Mesendoderm (in vitro differentiated cells): Measurements from ENCODE around the gene CARD10.

Experiments
- DNase-seq: peaks from one replicate; pipeline ENCODE4 v3.0.0; 2013
- H2AK5ac ChIP-seq: 2 replicates; pipeline ENCODE4 v1.6.1; 2013; ENCODE audit warnings: low read length, inconsistent platforms
- H2BK120ac ChIP-seq: 2 replicates; pipeline ENCODE4 v1.6.1; 2013; ENCODE audit warnings: low read depth, mild to moderate bottlenecking, low read length, moderate library complexity, mixed read lengths
- H2BK15ac ChIP-seq: replicated peaks from 2 replicates; pipeline ENCODE4 v1.6.1; 2013; ENCODE audit warnings: low read depth, mild to moderate bottlenecking, moderate library complexity
- H2BK5ac ChIP-seq: 2 replicates; pipeline ENCODE4 v1.6.1; 2013; ENCODE audit warnings: low read length, inconsistent platforms
- H3K18ac ChIP-seq: 2 replicates; pipeline ENCODE4 v1.6.1; 2013; ENCODE audit warnings: mild to moderate bottlenecking, low read length, mixed read lengths
- H3K23ac ChIP-seq: one replicate; pipeline ENCODE4 v1.6.1; 2013; ENCODE audit warnings: low read length
- H3K27ac ChIP-seq: 2 replicates; pipeline ENCODE4 v1.5.1; 2013; ENCODE audit warnings: low read depth, mild to moderate bottlenecking, inconsistent platforms, low read length, moderate library complexity
- H3K27me3 ChIP-seq: 2 replicates; pipeline ENCODE4 v1.6.1; 2013; ENCODE audit warnings: low read length, control low read depth, mild to moderate bottlenecking, inconsistent platforms; ENCODE audit not compliant: insufficient read depth, poor library complexity
- H3K36me3 ChIP-seq: 2 replicates; pipeline ENCODE4 v1.6.1; 2013; ENCODE audit warnings: low read length, inconsistent platforms; ENCODE audit not compliant: control insufficient read depth, insufficient read depth
- H3K4ac ChIP-seq: one replicate; pipeline ENCODE4 v1.6.1; 2013; ENCODE audit warnings: low read depth, mild to moderate bottlenecking, low read length, moderate library complexity
- H3K4me1 ChIP-seq: 2 replicates; pipeline ENCODE4 v1.6.1; 2013; ENCODE audit warnings: low read depth, low read length, inconsistent platforms; ENCODE audit not compliant: control insufficient read depth
- H3K4me2 ChIP-seq: 2 replicates; pipeline ENCODE4 v1.6.1; 2013; ENCODE audit warnings: low read length
- H3K4me3 ChIP-seq: 2 replicates; pipeline ENCODE4 v1.5.1; 2013; ENCODE audit warnings: mild to moderate bottlenecking, low read length
- H3K56ac ChIP-seq: one replicate; pipeline ENCODE4 v1.6.1; 2013; ENCODE audit warnings: low read length
- H3K79me1 ChIP-seq: 2 replicates; pipeline ENCODE4 v1.6.1; 2013; ENCODE audit warnings: low read length, inconsistent platforms
- H3K79me2 ChIP-seq: 2 replicates; pipeline ENCODE4 v1.6.1; 2013; ENCODE audit warnings: mild to moderate bottlenecking, low read length; ENCODE audit not compliant: control insufficient read depth, insufficient read depth
- H3K9ac ChIP-seq: 2 replicates; pipeline ENCODE4 v1.6.1; 2013; ENCODE audit warnings: low read length, inconsistent platforms
- H4K5ac ChIP-seq: one replicate; pipeline ENCODE4 v1.6.1; 2013; ENCODE audit warnings: low read length
- H4K8ac ChIP-seq: one replicate; pipeline ENCODE4 v1.6.1; 2013; ENCODE audit warnings: low read depth, mild to moderate bottlenecking, control low read depth, low read length, moderate library complexity
- WGBS: extraction: QIAGEN DNeasy Blood & Tissue Kit; methylation state at CpG from one replicate; pipeline ENCODE4 v1.1.7; 2013; ENCODE audit warnings: low lambda C conversion rate, missing lambda C conversion rate; ENCODE audit not compliant: insufficient coverage; ENCODE audit errors: extremely low coverage; 5-methylcytosine and 5-hydroxymethylcytosine counted together

Gene CARD10

DNA sequence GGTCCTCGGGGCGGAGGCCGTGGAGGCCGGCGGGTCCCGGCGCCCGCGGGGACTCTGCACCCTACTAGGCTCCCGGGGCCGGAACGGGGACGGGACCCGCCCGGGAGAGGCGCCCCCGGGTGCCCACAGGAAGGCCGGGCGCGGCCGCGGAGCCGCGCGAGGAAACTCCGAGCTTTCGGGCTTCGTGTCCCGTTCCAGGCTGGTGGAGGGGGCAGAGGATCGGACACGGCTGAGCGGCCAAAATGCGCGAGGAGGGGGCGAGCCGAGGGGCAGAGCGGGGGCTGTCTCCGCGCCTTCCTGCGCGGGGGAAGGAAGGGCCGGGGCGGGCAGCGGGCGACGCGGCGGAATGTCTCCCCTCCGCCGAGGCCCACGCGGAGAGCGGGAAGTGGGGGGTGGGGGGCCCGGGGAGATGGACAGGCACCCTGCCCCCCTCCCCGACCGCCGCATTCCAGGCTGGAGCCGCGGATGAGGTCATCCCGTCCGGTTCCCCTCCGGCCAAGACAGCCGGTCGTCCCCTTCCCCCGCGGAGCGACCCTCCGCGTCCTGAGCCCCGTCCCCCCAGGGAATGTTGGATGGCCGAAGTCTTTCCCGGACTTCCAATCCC is 41.5 kb upstream of the CARD10 start:
- peaks cover 6% of the 10 kb centered on the region for H3K36me3 ChIP-seq
- peaks cover 19% of the 10 kb centered on the region for H3K79me1 ChIP-seq
- peak overlapping the region; percentile 71 for H3K23ac ChIP-seq
- no peaks in the 10 kb centered on the region for H3K27me3 ChIP-seq
- peak overlapping the region; percentile 88 for H3K4me2 ChIP-seq
- H3K9ac ChIP-seq: peak overlapping the region; percentile 93
- peak overlapping the region; percentile 99 for H3K18ac ChIP-seq
- peaks cover 25% of the 10 kb centered on the region for H3K4me1 ChIP-seq
- peak overlapping the region; percentile 95 for H3K56ac ChIP-seq
- H3K27ac ChIP-seq: peak overlapping the region; percentile 96
- no peak overlapping the region for H4K5ac ChIP-seq
- H2BK15ac ChIP-seq: peak overlapping the region; percentile 4
- H2AK5ac ChIP-seq: no peak overlapping the region
- peak overlapping the region; percentile 53 for H2BK5ac ChIP-seq
- peak; percentile 68 for DNase-seq
- H3K79me2 ChIP-seq: peaks cover 37% of the 10 kb centered on the region
- no CpG with 5 or more reads among the region's 72 CpGs for WGBS
- peak overlapping the region; percentile 79 for H3K4me3 ChIP-seq
- H4K8ac ChIP-seq: no peak overlapping the region
- peak overlapping the region; percentile 76 for H2BK120ac ChIP-seq
- H3K4ac ChIP-seq: peak overlapping the region; percentile 88

DNA sequence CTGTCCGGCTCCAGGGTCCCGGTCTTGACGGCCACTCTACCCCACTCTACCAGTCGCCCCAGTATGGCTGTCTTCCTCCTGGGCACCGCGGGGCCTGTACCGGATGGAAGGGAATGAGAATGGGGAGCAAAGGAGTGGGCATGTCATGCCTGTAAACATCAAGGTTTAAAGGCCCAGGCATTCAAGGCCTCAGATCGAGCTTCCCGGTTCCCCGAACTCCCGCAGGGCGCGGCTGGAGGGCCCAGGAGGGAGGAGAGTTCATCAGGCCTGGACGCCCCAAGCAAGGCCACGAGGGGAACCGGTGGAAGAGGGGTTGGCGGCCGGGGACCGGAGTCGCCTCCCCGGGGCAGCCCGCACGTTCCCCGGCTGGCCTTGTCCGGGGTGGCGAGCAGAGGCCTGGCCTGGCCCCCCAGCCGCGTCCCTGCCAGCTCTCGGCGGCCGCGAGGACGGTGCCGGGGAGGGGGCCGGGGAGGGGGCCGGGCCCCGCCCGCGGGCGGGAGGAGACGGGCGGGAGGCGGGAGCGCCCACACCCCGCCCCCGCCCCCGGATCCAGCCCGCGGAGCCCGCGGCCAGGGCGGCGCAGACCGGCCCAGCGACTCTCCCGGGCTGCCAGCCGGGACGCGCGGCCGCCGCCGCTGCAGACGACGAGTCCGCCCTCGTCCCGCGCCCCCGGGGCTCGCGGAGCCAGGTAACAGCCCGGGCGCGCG is 40.8 kb upstream of the CARD10 start, which contains the start of gene CDC42EP1:
Gene CDC42EP1 (plus strand): TSS at position 580 of the 707 bp plus-strand sequence. CDS start 5,870 bp downstream, outside the sequence.
- no peak within 1 kb of the TSS for H4K5ac ChIP-seq
- no peaks in the 10 kb centered on the region for H3K27me3 ChIP-seq
- H3K23ac ChIP-seq: peak within 1 kb of the TSS; percentile 81
- H3K79me1 ChIP-seq: peaks cover 19% of the 10 kb centered on the region
- H3K27ac ChIP-seq: peak within 1 kb of the TSS; percentile 96
- H3K4me2 ChIP-seq: peak within 1 kb of the TSS; percentile 88
- peaks cover 25% of the 10 kb centered on the region for H3K4me1 ChIP-seq
- peak within 1 kb of the TSS; percentile 93 for H3K4ac ChIP-seq
- H3K9ac ChIP-seq: peak within 1 kb of the TSS; percentile 93
- peak within 1 kb of the TSS; percentile 4 for H2BK15ac ChIP-seq
- no peak within 1 kb of the TSS for H4K8ac ChIP-seq
- peak within 1 kb of the TSS; percentile 95 for H3K56ac ChIP-seq
- peak within 1 kb of the TSS; percentile 99 for H3K18ac ChIP-seq
- peak; percentile 84 for DNase-seq
- peak within 1 kb of the TSS; percentile 79 for H3K4me3 ChIP-seq
- H2BK120ac ChIP-seq: peak within 1 kb of the TSS; percentile 76
- H3K79me2 ChIP-seq: peaks cover 37% of the 10 kb centered on the region
- no peak within 1 kb of the TSS for H2AK5ac ChIP-seq
- H2BK5ac ChIP-seq: peak within 1 kb of the TSS; percentile 91
- no CpG with 5 or more reads among the region's 76 CpGs for WGBS
- H3K36me3 ChIP-seq: peaks cover 6% of the 10 kb centered on the region

DNA sequence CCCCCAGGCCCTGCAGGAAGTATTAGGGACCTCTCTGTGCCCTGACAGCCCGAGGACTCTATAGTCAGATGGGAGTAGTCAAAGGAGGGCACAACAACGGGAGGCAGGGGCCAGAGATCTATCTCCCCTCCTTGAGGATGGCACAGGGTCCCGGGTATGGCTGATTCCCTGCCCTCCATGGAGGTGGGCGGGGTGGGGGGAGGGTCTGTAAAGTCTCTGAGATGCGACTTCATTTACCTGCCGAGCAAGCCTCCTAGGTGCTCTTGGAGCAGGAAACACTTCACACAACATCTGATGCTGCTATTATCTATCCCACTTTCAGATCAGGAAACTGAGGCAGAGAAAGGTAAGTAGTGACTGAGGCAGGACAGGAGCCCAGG is 40.3 kb upstream of the CARD10 start:
- Histone ChIP-seq H2BK5ac (peak overlapping the region; percentile 81), H3K4me3 (no peak overlapping the region)
- WGBS: no CpG with 5 or more reads among the region's 6 CpGs

DNA sequence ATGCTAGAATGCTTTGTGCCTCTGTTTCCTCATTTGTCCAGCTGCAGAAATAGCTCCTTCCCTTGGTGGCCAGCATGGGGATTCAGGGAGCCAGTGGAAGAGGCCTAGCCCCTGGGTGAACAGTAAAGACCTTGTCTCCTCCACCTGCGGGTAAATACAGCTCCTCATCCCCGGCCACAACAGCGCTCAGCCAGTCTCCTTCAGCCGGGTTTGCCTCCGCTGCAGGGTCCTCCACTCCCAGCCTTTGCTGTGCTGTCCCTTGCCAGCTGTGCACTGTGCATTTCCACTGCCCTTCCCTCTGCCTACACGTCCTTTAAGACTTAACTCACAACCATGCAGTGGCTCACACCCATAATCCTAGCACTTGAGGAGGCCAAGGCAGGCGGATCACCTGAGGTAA is 39.6 kb upstream of the CARD10 start:
- Histone ChIP-seq H3K27me3 (no peaks in the 10 kb centered on the region), H2BK120ac (no peak overlapping the region), H3K79me2 (peaks cover 27% of the 10 kb centered on the region), H2BK5ac (no peak overlapping the region), H3K18ac (no peak overlapping the region), H3K36me3 (peaks cover 2% of the 10 kb centered on the region), H3K4ac (no peak overlapping the region), H3K4me1 (peaks cover 19% of the 10 kb centered on the region), H3K79me1 (peaks cover 12% of the 10 kb centered on the region), H4K5ac (no peak overlapping the region), H3K9ac (peak overlapping the region; percentile 8), H3K23ac (no peak overlapping the region), H4K8ac (no peak overlapping the region), H2AK5ac (peak overlapping the region; percentile 95), H3K56ac (peak overlapping the region; percentile 79), H3K27ac (no peak overlapping the region), H3K4me2 (no peak overlapping the region), H2BK15ac (no peak overlapping the region), H3K4me3 (no peak overlapping the region)
- DNase-seq: no peak
- no CpG with 5 or more reads among the region's 7 CpGs for WGBS

More for the DNA sequence above, 40.3 kb upstream of the CARD10 start:
- no peaks in the 10 kb centered on the region for H3K27me3 ChIP-seq
- no peak overlapping the region for H2AK5ac ChIP-seq
- peaks cover 19% of the 10 kb centered on the region for H3K79me1 ChIP-seq
- no peak overlapping the region for H4K5ac ChIP-seq
- no peak overlapping the region for H3K23ac ChIP-seq
- H3K4me2 ChIP-seq: peak overlapping the region; percentile 65
- H4K8ac ChIP-seq: no peak overlapping the region
- peak overlapping the region; percentile 89 for H3K56ac ChIP-seq
- H2BK120ac ChIP-seq: peak overlapping the region; percentile 2
- no peak overlapping the region for H2BK15ac ChIP-seq
- H3K36me3 ChIP-seq: peaks cover 6% of the 10 kb centered on the region
- DNase-seq: peak; percentile 54
- H3K4me1 ChIP-seq: peaks cover 25% of the 10 kb centered on the region
- no peak overlapping the region for H3K4ac ChIP-seq
- peak overlapping the region; percentile 99 for H3K18ac ChIP-seq
- H3K27ac ChIP-seq: peak overlapping the region; percentile 89
- H3K79me2 ChIP-seq: peaks cover 34% of the 10 kb centered on the region
- peak overlapping the region; percentile 77 for H3K9ac ChIP-seq

DNA sequence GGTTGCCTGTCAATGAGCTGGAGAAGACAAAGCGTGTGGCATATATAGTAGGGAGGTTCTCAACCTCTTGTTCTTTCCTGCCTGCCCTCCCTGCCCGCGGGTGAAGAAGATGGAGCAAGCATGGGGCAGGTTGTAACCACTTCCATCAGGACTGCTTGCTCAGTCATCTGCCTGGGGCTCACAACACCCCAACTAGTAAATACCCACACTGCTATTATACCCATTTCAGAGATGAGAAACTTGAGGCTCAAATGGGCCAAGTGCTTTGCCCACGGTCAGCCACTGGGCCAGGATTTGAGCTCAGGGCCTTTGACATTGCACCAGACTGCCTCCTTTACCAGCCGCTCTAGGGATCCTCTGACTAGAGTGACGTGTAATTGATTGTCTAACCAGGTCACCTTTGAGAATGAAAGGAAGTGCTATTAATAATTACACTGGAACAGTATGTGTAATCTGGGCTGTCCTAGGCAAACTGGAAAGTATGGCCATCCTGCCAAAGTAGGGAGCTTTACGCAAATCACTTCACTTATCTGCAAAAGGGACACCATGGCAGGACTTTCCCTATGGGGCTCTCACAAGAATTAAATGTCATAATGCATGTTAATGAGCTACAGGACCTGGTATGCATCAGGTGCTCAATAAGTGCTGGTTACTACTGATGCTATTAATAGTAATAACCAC is 38.2 kb upstream of the CARD10 start:
- peak overlapping the region; percentile 12 for H2AK5ac ChIP-seq
- H3K4me3 ChIP-seq: no peak overlapping the region
- no CpG with 5 or more reads among the region's 7 CpGs for WGBS
- H4K8ac ChIP-seq: no peak overlapping the region
- no peak overlapping the region for H3K4me2 ChIP-seq
- peaks cover 7% of the 10 kb centered on the region for H3K79me1 ChIP-seq
- no peak overlapping the region for H4K5ac ChIP-seq
- peaks cover 13% of the 10 kb centered on the region for H3K79me2 ChIP-seq
- H3K56ac ChIP-seq: peak overlapping the region; percentile 8
- no peak overlapping the region for H3K23ac ChIP-seq
- H2BK15ac ChIP-seq: no peak overlapping the region
- no peak overlapping the region for H2BK5ac ChIP-seq
- H3K4me1 ChIP-seq: peaks cover 17% of the 10 kb centered on the region
- H3K27ac ChIP-seq: no peak overlapping the region
- DNase-seq: no peak
- H3K18ac ChIP-seq: no peak overlapping the region
- no peak overlapping the region for H3K9ac ChIP-seq
- no peak overlapping the region for H3K4ac ChIP-seq
- no peaks in the 10 kb centered on the region for H3K27me3 ChIP-seq
- no peaks in the 10 kb centered on the region for H3K36me3 ChIP-seq
- no peak overlapping the region for H2BK120ac ChIP-seq
